Measurements from ENCODE around the gene PTPN3.

- TF ChIP-seq ZNF274 (IDR thresholded peaks at IDR 0.05; ENCODE audit: low read depth, low read length) (no peak), YY1 (IDR thresholded peaks at IDR 0.05; ENCODE audit: insufficient read depth, insufficient read length) (no peak), SUZ12 (IDR thresholded peaks at IDR 0.05; ENCODE audit: extremely low read depth, insufficient read depth, insufficient read length) (no peak)
These were observed 71.3 kb downstream of the PTPN3 start for GRCh38 chr9:109426626-109427402.
